Measurements from ENCODE around the gene YPEL1. TPM values are rescaled to one million over a fixed set of nuclear protein-coding genes. Genes with fewer than 3 reads are reported as not detected.
A peak's percentile ranks its signal among the peaks of the same experiment; 100 is the strongest.

Gene YPEL1
- total and polyA plus RNA-seq, 2 of the 13 experiments (the other 11 are each of a cell fraction or from before 2014, with no cell fraction given) = 0.33 to 2.5 TPM

DNA sequence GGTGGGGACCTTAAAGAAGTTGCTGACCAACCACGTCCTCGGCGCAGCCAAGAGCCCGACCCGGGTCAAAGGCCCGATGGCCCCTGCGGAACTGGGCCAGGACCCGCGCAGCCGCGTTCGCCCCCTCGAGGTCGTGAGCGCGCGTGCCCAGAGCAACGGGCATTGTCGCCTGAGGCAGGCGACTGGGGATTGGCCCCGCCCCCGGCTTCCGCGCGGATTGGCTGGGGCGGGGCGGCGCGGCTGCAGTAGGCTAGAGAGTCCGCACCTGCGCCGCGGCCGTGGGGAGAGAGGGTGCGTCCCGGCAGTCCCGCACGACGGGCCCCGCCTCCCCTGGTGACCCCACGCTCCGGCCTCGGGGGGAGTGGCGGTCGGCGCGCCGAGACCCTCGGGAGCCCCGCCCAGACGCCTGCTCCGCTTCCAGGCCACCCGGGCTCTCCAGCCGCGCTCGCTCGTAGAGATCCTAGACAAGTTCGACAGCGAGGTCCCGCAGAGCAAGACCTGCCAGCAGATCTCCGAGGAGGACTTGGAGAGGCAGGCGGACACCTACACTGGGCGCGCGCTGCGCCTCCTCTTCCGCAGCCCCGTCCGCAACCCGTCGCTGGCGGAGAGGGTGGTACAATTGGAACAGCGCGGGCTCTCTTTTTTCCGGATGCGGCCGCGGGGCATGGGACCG, 78.1 kb downstream of the YPEL1 start (continued):
- TF ChIP-seq TBP (CRISPR knock-in tag; IDR thresholded peaks at IDR 0.05) = no peak
- no peak for TF ChIP-seq FOXP1 (IDR thresholded peaks at IDR 0.05)
- TF ChIP-seq FOXP1 (CRISPR knock-in tag; IDR thresholded peaks at IDR 0.05) = no peak; the same call in 1 of the 2 replicates
- TF ChIP-seq ZKSCAN8 (CRISPR knock-in tag; IDR thresholded peaks at IDR 0.05; ENCODE audit: borderline replicate concordance) = no peak
- TF ChIP-seq CHD2 (IDR thresholded peaks at IDR 0.05; ENCODE audit: low read depth, low read length) = no peak
- TF ChIP-seq, protein P1, sequence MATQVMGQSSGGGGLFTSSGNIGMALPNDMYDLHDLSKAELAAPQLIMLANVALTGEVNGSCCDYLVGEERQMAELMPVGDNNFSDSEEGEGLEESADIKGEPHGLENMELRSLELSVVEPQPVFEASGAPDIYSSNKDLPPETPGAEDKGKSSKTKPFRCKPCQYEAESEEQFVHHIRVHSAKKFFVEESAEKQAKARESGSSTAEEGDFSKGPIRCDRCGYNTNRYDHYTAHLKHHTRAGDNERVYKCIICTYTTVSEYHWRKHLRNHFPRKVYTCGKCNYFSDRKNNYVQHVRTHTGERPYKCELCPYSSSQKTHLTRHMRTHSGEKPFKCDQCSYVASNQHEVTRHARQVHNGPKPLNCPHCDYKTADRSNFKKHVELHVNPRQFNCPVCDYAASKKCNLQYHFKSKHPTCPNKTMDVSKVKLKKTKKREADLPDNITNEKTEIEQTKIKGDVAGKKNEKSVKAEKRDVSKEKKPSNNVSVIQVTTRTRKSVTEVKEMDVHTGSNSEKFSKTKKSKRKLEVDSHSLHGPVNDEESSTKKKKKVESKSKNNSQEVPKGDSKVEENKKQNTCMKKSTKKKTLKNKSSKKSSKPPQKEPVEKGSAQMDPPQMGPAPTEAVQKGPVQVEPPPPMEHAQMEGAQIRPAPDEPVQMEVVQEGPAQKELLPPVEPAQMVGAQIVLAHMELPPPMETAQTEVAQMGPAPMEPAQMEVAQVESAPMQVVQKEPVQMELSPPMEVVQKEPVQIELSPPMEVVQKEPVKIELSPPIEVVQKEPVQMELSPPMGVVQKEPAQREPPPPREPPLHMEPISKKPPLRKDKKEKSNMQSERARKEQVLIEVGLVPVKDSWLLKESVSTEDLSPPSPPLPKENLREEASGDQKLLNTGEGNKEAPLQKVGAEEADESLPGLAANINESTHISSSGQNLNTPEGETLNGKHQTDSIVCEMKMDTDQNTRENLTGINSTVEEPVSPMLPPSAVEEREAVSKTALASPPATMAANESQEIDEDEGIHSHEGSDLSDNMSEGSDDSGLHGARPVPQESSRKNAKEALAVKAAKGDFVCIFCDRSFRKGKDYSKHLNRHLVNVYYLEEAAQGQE (IDR thresholded peaks at IDR 0.05; ENCODE audit: borderline replicate concordance in 1 of 2, low read depth in 1 of 2, low read length in 2 of 2) = no peak; a peak in 1 of 4 replicates
- TF ChIP-seq ZNF207 (IDR thresholded peaks at IDR 0.05; ENCODE audit: borderline replicate concordance) = no peak
- TF ChIP-seq ZNF614 (CRISPR knock-in tag; IDR thresholded peaks at IDR 0.05; ENCODE audit: borderline replicate concordance) = no peak
- TF ChIP-seq, protein P2, sequence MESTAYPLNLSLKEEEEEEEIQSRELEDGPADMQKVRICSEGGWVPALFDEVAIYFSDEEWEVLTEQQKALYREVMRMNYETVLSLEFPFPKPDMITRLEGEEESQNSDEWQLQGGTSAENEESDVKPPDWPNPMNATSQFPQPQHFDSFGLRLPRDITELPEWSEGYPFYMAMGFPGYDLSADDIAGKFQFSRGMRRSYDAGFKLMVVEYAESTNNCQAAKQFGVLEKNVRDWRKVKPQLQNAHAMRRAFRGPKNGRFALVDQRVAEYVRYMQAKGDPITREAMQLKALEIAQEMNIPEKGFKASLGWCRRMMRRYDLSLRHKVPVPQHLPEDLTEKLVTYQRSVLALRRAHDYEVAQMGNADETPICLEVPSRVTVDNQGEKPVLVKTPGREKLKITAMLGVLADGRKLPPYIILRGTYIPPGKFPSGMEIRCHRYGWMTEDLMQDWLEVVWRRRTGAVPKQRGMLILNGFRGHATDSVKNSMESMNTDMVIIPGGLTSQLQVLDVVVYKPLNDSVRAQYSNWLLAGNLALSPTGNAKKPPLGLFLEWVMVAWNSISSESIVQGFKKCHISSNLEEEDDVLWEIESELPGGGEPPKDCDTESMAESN (CRISPR knock-in tag; conservative IDR thresholded peaks at IDR 0.05) = no peak
- no peak; the same call in 1 of the 2 replicates for TF ChIP-seq BRD4 (CRISPR knock-in tag; IDR thresholded peaks at IDR 0.05)
- no peak for TF ChIP-seq ZNF343 (CRISPR knock-in tag; IDR thresholded peaks at IDR 0.05)
- TF ChIP-seq KDM3A (CRISPR knock-in tag; IDR thresholded peaks at IDR 0.05; ENCODE audit: low read depth) = 0 out of 2 replicates have a peak, but pooled peaks have one; percentile 11
- TF ChIP-seq KLF15 (CRISPR knock-in tag; IDR thresholded peaks at IDR 0.05; ENCODE audit: borderline replicate concordance) = 0 out of 2 replicates have a peak, but pooled peaks have one; percentile 41
- TF ChIP-seq, protein P3, sequence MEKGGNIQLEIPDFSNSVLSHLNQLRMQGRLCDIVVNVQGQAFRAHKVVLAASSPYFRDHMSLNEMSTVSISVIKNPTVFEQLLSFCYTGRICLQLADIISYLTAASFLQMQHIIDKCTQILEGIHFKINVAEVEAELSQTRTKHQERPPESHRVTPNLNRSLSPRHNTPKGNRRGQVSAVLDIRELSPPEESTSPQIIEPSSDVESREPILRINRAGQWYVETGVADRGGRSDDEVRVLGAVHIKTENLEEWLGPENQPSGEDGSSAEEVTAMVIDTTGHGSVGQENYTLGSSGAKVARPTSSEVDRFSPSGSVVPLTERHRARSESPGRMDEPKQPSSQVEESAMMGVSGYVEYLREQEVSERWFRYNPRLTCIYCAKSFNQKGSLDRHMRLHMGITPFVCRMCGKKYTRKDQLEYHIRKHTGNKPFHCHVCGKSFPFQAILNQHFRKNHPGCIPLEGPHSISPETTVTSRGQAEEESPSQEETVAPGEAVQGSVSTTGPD (CRISPR knock-in tag; IDR thresholded peaks at IDR 0.05) = no peak
- TF ChIP-seq ZNF761 (CRISPR knock-in tag; conservative IDR thresholded peaks at IDR 0.05) = no peak
- no peak for TF ChIP-seq ZNF256 (CRISPR knock-in tag; conservative IDR thresholded peaks at IDR 0.05)
- TF ChIP-seq, protein P4, sequence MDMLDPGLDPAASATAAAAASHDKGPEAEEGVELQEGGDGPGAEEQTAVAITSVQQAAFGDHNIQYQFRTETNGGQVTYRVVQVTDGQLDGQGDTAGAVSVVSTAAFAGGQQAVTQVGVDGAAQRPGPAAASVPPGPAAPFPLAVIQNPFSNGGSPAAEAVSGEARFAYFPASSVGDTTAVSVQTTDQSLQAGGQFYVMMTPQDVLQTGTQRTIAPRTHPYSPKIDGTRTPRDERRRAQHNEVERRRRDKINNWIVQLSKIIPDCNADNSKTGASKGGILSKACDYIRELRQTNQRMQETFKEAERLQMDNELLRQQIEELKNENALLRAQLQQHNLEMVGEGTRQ (IDR thresholded peaks at IDR 0.05; ENCODE audit: low read depth, low read length) = no peak
- TF ChIP-seq, protein P4 (CRISPR knock-in tag; IDR thresholded peaks at IDR 0.05; ENCODE audit: borderline replicate concordance) = no peak
- TF ChIP-seq PHF20 (CRISPR knock-in tag; IDR thresholded peaks at IDR 0.05) = peak; percentile 47
- peak; percentile 74; the same call in 1 of the 2 replicates for TF ChIP-seq ZNF501 (CRISPR knock-in tag; IDR thresholded peaks at IDR 0.05)
- no peak for TF ChIP-seq SRSF4 (IDR thresholded peaks at IDR 0.05; ENCODE audit: low read depth, low read length, poor library complexity, severe bottlenecking)
- TF ChIP-seq RAD21 (CRISPR knock-in tag; IDR thresholded peaks at IDR 0.05) = peak; percentile 40

Measured in HepG2 (cell line).